C4-2B (cell line): ENCODE data around the gene AP2A2.

ENCODE experiments used
- ZFX ChIP-seq: fragments of 450-650 bp; IDR thresholded peaks from 2 replicates; pipeline ENCODE4 v1.6.1; 2017
- TF ChIP-seq, protein P1 (sequence below): fragments of 450-650 bp; conservative IDR thresholded peaks from 2 replicates; pipeline ENCODE4 v1.5.1; 2017; ENCODE audit warnings: mild to moderate bottlenecking

GRCh38 chr11:980438-981357, 55.0 kb downstream of the AP2A2 start:
- TF ChIP-seq, protein P1, sequence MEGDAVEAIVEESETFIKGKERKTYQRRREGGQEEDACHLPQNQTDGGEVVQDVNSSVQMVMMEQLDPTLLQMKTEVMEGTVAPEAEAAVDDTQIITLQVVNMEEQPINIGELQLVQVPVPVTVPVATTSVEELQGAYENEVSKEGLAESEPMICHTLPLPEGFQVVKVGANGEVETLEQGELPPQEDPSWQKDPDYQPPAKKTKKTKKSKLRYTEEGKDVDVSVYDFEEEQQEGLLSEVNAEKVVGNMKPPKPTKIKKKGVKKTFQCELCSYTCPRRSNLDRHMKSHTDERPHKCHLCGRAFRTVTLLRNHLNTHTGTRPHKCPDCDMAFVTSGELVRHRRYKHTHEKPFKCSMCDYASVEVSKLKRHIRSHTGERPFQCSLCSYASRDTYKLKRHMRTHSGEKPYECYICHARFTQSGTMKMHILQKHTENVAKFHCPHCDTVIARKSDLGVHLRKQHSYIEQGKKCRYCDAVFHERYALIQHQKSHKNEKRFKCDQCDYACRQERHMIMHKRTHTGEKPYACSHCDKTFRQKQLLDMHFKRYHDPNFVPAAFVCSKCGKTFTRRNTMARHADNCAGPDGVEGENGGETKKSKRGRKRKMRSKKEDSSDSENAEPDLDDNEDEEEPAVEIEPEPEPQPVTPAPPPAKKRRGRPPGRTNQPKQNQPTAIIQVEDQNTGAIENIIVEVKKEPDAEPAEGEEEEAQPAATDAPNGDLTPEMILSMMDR, result no peak
- TF ChIP-seq ZFX, result no peak
